ENCODE data around the gene SLC23A1.
"Not testable (repeated sequence)": the region's sequence is repeated elsewhere in the genome, so short reads cannot be mapped to it uniquely, and the experiment has no call there.

The SLC23A1 gene

DNA sequence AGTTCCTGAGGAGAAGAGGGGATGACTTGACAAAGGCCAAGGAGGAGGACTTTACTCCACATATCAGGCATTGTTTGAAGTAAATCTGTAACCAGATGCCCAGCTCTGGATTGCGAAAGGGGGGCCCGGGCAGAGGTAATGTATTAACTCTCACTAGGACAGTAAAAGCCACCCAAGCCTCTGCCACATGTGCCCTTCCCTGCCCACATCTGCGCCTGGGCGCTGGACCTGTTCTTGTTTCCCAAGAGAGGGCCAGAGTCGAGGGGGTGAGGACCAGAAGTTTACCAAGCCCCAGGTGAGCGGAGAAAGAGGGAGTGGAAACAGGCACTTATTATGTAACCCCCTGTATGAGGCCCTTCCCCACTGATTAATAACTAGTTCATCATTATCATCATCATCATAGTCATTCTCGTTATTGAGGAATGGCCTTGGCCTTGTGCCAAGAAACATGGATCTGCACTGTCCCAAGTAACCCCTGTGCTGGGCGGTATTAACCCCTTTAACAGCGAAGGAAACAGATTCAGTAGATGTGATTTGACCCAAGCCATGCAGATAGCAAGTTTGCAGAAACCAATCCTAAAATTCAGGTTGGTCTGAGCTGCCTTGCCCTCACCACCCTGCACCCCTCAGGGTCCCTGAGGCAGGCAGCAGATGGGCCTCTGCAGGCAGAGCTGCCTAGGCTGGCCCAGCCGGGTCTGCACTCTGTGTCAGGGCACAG, at the start of gene SLC23A1:
SLC23A1 (minus strand) TSS at position 23 of the 718 bp plus-strand sequence. CDS start 44 bp downstream, outside the sequence.
- no peak for DNase-seq

DNA sequence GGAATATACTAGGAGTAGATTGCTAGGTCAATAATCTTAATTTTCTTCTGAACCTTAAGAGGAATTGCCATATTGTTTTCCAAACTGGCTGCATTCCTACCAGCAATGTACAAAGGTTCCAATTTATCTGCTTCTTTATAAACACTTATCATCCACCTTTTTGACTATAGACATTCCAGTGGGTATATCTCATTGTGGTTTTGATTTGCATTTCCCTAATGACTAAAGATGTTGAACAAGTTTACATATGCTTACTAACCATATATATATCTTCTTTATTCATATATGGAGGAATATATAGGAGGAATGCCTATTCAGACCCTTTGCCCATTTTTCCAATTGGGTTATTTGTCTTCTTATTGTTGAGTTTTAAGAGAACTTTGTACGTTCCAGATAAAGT, 48.6 kb upstream of the SLC23A1 start:
- no peak for DNase-seq

DNA sequence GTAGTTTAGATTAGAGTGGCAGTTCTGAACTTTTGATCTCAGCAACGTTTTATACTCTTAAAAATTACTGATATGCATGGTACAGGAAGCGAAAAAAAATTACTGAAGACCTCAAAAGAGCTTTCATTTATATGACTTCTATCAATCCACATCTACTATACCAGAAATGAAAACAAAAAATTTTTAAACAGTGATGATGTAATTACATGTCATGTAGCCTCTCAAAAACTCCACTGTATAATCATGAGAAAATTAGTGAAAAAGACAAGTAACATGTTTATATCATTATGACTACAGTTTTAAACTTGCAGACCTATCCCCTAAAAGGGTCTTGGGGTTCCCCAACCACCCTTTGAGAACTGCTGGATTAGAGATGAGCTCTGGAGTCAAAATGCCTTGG, 46.9 kb upstream of the SLC23A1 start:
- no peak for DNase-seq

DNA sequence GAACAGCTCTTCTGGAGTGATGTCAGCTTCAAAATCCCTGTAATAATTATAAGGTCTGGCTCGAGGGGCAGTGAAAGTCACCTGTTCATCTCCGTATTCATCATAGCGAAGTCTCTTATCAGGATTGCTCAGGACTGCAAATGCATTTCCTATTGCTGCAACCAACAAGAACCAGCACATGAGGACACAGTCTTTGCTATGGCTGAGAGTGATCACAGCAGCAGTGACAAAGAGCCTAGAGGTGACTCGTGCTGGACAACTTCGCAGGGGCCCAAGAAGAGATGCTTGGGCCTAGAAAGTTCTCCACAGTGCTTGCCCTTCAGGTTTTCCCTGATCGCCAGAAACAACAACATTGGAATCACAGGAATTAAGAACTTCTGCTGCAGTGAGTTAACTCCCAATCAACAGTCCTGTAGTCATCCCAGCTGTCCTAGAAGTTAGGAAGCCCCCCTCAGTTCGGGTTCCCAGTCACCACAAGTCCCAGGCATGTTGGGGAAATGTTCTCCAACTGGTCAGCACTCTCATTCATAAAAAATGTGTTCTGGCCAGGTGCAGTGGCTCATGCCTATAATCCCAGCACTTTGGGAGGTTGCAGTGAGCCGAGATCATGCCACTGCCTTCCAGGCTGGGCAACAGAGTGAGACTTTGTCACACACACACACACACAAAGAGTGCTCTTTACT, 43.2 kb upstream of the SLC23A1 start:
- DNase-seq = no peak

DNA sequence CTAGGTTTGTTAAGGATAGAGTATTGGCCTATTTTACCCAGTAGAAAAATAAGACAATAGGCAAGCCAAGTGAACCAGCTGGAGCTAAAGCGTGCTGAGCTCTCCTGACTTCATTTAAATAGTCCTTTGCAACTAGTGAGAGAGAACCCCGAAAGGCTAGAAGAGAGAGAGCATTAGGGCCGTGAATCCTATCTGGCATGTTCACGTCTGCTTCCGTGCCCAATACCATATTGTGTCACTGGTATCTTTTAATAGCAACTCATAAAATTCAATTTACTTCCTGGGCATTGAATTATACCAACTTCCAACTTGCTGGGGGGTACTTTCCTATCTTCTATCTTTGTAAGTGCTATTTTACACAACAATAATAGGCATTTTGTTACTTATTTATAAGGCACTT, 42.4 kb upstream of the SLC23A1 start:
- no peak for DNase-seq

DNA sequence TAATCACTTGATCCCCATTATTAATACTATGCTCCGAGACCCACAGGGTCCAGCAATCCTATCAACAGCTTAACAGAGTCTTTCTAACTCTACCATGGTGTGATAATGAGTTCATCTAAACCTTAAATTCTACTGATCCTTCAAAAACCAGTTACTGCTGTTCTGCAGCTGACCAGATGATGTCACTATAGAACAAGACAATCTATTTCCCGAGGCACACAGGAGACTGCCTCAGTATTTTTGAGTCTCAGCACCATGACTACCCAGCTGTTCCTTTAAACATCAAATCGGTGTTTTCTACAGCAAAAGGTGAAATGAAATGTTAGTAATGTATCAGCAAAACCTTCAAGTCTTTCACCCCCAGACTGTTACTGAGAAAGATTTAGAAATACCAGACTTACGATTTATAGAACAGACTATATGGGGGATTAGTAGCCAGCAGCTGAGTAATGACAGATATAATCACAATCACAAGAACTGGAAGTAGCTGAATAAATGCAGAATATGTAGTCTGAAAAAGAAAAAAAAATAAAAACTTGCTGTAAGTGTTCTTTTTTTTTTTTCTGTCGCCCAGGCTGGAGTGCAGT, 39.3 kb upstream of the SLC23A1 start:
- no peak for DNase-seq

DNA sequence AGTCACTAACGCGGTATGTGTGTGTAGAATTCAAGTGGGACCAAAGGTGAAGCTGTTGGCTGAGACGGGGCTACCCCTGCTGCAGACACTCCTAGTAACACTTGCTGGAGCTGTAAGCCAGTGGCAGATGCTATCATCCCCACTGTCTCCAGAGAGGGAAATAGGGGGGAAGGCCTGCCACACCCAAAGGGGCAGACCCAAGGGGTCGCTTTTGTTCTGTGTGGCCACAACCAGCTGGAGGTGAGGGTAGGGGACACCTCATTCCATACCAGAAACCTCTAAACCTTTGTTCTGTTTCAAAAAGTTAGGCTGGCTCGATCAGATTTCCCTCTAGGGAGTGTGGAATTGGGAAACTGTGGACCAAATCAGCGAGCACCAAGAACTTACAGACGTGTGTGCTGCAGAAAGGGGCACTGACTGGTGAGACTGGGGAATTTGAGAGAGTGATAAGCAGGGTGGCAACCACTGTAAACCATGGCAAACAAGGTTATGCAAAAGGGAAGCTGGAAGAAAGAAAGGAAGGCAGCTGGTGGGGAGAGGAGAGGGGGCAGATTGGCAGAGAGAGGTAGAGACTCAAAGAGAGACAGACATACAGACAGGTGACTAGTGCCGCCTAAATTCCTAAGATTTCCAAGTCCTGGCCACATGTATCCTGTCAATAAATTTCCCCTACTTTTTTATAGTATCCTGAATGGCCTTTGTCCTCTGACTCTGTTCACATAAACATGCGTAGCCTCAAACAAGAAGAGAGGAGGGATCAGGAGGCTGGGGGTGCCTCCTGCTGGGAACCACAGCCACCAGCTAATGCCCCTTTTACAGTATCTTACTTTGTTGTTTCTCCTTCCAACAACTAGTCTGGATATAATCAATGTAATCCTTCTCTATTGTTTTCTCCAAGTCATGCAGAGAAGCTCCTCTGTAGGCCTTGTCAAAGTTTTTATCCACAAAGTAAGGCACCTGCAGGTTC, 36.4 kb upstream of the SLC23A1 start:
- DNase-seq = no peak

DNA sequence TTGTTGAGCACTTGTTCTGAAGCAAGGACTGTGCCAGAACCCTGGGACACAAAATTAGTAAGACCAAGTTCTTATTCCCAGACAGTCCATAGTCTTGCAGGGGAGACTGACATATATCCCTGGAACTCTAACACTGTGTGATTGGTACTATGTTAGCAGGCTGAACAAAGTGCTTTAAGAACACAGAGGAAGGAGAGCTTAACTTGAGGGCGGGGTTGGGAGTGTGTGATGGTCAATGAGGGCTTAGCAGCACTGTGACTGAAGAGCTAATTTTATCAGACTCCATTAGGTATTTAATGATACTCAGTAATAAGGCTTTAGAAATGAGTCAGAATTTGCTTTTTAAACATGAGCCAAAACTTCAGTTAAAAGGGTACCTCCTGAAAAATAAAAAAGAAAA, 35.7 kb upstream of the SLC23A1 start:
- no peak for DNase-seq

DNA sequence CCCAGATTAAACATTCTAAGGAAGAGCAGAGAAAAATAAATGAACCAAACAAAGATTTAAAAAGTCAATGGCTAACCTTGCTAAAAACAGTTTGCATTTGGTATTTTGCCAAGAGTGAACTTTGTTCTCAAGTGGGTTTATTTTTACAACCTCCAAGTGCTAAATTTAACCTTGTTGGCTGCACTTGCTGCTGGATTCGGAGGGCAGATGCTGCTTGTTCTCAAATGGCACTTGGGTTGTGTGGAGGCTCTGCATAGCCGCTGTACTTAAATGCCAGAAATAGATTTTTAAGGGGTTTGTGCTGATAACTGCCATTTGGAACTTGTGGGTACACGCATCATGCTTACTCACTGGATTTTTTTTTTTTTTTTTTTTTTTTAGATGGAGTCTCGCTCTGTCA, 34.1 kb upstream of the SLC23A1 start:
- no peak for DNase-seq

DNA sequence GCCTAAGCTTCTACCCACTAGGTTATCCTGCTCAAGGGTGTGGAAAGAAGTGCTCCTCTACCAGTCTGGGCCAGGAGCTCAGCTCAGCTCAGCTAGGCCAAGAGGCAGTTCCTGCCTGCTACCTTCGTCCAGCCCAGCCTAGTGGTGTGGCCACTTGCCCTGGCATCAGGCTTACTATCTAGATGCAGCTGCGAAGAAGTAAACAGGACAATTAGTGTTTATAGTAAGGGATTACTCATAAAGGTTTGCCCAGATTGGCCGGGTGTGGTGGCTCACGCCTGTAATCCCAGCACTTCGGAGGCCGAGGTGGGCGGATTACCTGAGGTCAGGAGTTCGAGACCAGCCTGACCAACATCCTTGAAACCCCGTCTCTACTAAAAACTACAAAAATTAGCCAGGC, 33.6 kb upstream of the SLC23A1 start:
- no peak for DNase-seq

DNA sequence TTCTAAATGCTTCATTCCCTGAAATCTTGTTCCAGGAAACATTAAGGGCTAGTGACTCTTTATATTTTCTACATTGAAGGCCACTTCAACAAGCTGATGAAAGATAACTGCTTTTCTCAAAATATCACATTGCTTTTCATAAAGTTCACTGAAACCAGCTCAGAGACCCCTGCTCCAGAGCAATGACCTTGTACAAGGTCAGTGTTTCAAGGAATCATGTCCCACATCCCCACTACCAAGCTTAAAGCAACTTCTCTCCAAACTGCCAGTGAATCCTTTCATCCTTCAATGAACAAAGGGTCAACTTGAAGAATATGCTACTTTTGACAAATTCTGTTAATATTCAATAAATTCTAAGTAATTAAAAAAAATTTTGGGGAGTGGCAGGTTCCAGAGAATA, 32.8 kb upstream of the SLC23A1 start:
- no peak for DNase-seq

DNA sequence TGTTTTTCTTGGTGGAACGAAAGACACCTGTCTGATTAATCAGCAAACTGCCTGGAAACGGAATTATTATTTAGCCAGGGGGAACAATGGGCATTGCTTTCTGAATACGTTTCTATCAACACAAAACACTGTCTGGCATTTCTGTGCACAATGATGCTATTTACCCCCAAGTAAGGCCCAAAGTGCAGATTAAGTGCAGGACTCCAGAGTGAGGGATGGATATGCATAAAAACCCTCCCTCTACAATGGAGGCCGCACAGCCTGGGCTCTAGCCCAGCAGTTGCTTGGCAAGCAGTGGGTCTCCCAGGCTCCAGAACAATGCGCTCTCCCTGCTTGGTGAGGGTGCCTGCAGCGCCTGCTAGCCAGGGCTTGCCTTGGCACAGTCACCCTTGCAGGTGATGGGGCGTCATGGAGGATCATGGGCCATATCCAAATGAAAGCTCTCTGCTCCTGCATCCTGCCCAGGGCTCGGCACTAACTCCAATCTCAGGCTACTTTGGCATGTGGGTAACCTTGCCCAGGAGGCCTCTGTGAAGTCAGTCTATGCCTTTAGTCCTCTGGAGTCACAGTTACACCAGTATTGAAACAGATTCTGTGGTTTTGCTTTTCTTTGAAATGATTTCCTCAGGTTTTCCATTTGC, 32.2 kb upstream of the SLC23A1 start:
- no peak for DNase-seq

DNA sequence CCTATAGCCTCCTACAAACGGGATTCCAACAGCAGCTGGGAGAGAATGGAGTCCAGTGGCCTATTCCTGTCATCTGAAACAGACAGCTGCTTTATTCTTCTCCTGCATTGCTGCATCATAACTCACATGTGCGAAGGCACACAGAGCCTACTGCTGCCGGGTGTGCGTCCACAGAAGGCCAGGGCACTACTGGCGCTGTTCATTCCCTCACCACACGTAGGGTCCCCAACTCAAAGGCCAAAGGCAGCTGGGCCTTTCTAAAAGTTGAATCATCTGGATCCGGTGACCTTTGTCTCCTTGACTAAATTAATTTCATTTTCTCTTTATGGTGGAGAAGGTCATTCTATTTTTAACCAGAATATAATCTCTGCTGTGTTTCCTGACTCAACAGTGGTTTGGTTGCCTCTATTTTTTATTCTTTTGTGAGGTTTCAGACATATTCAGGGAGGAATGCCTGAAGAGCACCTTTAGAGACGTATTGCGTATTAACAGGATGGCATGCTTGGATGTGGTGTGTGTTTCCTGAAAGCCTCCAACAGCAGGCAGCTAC, 31.6 kb upstream of the SLC23A1 start:
- DNase-seq = no peak

DNA sequence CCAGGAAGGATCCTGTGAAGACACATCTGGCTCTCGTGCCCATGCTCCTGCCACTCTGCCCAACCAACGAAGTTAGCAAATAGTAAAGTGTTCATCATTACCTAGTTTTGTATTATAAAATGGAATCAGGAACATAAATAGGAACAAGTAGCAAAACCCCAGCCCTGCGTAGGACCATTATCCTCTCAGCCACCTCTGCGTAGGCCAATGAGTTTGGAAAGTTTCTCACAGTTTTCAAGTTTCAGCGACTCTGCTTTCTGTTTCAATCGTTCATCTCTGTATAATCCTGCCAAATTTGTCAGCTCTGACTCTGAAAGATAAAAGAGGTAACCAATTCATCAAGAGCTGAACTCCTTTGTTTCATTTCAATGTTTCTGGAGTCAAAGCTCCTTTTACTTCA, 30.9 kb upstream of the SLC23A1 start:
- DNase-seq = no peak

DNA sequence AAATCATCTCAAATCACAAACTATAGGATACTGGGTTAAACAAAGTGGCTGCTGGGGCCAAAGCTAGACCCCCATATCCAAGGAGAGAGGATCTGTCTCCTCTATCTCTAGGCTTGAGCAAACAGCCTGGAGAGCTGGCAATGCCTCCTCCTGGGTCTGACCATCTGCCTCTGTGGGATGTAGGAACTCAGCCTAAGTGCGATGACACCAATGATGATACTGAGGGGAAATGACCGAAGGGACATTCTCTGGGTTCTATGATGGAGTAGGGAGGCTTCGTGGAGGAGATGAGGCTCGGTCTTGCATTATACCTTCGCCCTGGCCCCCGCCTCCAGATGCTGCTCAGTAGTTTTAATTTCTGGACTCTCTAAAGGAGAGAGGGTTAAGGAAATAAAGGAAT, 30.1 kb upstream of the SLC23A1 start:
- DNase-seq = no peak

DNA sequence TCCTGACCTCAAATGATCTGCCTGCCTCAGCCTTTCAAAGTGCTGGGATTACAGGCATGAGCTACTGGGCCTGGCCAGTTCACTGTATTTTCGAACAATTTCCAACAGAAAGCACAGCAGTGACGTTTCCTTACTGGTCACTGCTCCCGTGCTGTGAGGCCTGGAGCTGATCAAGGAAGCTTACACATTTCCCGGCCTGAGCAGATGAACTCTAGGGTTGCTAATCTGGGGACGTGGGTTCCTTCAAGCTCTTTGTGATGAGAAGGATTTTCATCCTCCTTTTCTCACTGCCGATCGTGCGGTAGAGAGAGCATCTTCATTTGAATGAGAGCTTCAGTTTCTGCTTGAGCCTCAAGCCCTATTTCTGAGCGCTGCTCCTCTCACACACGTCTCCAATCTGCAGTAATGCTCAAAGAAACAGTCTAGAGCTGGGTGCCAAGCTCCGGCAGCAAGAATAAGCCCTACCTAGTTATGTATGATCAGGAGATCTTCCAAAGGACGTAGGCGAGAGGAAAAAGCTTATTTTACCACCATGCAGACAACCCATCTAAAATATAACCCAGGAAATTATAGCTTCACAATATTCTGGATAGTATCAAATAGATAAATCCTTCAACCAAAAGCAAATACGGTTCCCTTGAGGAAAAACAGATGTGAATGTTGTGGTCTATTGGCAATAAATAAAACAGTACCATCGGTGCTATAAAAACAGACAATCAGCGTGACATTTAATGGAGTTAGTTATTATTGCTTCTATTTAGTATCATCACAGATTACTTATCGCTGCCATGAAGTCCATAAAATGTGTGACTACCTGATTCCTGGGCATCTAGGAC, 28.1 kb upstream of the SLC23A1 start:
- DNase-seq = no peak

DNA sequence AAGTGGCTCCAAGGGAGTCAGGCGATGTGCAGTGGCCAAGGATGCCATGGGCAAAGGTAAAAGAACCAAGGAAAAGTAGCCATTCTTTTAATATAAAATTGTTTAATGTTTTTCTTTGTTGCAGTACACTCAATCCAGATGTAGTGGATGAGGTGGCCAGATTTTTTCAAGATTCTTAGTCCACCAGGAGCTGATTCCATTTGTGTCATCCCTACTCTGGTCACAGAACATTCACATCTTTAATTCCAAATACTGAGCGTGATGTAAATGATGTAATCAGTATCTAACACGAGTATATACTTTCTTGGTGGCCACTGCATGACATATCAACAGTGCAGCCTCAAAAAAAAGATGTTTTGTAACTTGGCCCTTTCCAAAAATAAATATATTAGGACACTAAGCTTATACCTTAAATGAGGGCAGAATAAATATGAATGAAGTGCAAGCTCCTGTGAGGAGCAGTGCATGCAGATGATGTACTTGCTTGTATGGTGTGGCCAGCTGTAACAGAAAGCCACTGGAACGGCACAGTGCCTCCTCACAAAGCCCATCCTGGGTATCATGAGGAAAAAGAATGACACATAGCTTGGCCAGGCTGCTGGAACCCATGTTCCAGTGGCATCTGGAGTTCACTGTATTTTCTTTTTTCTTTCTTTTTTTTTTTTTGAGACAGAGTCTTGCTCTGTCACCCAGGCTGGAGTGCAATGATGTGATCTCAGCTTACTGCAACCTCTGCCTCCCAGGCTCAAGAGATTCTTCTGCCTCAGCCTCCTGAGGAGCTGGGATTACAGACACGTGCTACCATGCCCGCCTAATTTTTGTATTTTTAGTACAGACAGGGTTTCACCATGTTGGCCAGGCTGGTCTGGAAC, 27.3 kb upstream of the SLC23A1 start:
- DNase-seq = no peak

DNA sequence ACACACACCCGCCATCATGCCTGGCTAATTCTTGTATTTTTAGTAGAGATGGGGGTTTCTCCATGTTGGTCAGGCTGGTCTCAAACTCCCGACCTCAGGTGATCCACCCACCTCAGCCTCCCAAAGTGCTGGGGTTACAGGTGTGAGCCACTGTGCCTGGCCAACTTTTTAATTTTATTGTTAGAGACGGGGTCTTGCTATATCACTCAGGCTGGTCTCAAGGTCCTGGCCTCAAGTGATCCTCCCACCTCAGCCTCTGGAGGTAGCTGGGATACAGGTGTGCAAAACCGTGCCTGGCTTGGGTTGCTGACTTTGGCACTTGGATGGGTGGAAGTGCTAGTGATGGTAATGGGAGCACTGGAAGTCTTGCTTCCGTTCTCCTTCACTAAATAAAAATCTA, 26.0 kb upstream of the SLC23A1 start:
- not testable (repeated sequence) for DNase-seq

DNA sequence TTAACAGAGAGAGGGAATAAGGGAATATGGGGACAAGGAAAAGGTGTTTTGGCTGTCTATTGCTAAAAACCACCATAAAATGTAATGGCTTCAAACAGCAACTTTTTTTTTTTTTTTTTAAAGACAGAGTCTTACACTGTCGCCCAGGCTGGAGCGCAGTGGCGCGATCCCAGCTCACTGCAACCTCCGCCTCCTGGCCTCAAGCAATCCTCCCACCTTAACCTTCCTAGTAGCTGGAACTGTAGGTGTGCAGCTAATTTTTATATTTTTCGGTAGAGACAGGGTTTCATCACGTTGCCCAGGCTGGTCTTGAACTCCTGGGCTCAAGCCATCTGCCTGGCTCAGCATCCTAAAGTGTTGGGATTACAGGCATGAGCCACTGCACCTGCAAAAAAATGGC, 25.1 kb upstream of the SLC23A1 start:
- no peak for DNase-seq

DNA sequence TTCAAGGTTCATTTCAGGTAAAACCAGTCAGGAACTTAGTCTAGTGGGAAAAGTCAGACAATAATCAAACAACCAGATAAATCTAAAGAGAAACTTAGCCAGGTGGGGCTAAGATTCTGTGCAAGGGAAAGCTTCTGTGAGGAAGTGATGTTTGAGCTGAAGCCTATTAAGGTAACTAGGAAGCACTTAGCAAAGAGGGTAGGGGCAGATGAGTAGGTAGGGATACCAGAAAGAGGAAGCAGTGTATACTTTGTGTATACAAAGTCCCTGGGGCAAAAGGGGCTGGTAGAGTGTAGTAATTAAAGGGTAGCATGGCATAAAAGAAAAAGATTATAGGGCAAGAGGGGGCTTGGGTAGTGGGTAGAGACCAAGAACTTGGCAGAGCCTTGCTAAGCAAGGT, 24.4 kb upstream of the SLC23A1 start:
- DNase-seq = no peak

Measured in stimulated activated CD4-positive, alpha-beta T cell treated with anti-CD3 and anti-CD28 coated beads, Interleukin-12 subunit alpha, Interleukin-12 subunit beta, amount 100 ng/mL, for 4 hours (primary cell).